HTR-8/SVneo (cell line): ENCODE data around the gene MTNR1A.

Source experiments
- DNase-seq: peaks from one replicate; pipeline ENCODE4 v3.0.0; 2011; ENCODE audit warnings: low spot score, mixed read lengths; ENCODE audit not compliant: insufficient read length
- FAIRE-seq: peaks from 2 replicates; lab custom pipeline; 2011; peaks lifted over from hg19 to GRCh38; lab: Jason Lieb, UNC

MTNR1A gene

GRCh38 chr4:186554914-186555827, at the start of gene MTNR1A:
TSS of gene MTNR1A (minus strand) at chr4:186555567. CDS start at chr4:186555365, 202 bp downstream.
- DNase-seq, result no peak
- FAIRE-seq, result no peak

- DNase-seq, result no peak
- FAIRE-seq, result no peak
These were observed 48.9 kb upstream of the MTNR1A start for GRCh38 chr4:186604124-186604807.

DNA sequence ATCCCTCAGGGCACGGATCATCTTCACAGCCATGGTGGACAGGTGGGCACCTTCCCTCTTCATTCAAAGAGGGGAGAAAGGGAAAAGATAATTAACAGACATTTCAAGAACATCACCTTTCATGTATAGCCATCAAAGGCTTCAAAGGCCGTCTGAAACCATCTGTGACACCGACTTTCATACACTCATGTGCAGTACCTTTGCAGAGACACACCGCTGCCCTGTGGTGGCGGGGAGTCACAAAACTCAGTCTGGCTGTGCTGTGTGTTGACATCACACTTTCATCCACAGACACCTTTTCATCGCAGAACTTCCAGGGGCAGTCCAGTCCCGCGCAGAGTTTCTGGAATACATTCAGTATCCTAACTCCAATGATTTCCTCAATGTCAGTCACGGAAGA, 47.6 kb upstream of the MTNR1A start:
- FAIRE-seq, result no peak
- DNase-seq, result no peak

GRCh38 chr4:186599483-186599882, 44.1 kb upstream of the MTNR1A start:
- FAIRE-seq (no peak), DNase-seq (no peak)

DNA sequence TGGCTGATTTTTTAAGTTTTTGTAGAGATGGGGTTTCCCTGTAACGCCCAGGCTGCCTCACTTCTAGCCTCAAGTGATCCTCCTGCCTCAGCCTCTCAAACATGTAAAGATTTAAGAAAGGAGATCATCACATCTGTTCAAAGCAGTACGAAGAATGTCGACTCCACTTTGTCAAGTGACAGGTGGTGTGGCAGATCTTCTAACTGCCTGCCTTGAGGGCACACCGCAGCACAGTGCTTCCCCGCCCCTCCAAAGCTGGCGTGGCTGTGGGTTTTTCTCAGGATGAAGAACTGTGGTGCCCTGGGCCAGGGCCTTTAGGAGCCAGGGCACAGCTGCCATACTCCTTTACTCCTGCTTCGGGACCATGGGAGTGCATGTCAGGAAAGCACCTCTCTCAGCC, 43.3 kb upstream of the MTNR1A start:
- DNase-seq (no peak), FAIRE-seq (peak; percentile 36)

DNA sequence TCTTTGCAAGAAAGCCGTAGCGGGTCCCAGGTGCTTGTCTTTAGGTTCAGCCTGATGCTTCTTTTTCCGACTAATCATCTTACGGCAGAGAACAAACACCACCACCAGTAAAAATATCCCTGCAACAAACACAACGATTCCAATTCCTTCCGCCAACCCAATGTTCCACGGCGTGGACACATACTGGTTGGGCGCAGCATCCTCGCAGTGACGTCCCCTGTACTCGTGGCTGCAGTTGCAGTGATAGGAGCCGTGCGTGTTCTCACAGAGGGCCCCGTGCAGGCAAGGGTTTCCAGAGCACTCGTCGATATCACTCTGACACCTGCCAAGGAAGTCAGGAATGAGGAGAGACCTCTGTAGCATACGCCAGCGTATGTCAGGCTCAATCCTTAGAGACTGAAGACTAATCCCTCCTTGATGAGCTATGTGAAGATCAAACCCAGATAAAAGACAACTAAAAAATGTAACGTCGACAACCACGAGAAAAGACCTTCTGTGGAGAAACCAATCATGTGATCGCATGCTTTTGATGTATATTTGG, 41.6 kb upstream of the MTNR1A start:
- no peak for FAIRE-seq
- no peak for DNase-seq

DNA sequence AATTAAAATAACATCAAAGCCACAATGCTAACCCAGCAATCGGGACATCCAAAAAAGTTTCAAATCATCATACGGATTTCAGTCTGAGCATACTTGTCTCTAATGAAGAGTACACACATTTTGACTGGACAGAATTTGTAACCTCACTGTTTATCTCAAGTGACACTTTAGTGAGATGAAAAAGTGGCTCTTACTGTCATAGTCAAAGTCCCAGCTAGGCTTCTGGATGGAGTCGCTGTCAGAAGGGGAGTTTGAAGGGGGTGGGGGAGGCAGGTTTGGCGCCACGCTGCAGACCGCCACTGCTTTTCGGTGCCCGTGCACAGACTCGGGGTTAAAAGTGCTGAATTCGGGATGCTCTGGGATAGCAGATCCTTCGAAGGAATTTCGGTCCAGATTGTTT, 41.0 kb upstream of the MTNR1A start:
- FAIRE-seq (no peak), DNase-seq (no peak)

GRCh38 chr4:186593587-186593973, 38.2 kb upstream of the MTNR1A start:
- DNase-seq, result no peak
- FAIRE-seq, result peak; percentile 40

GRCh38 chr4:186592966-186593586, 37.7 kb upstream of the MTNR1A start:
- DNase-seq (no peak), FAIRE-seq (no peak)

DNA sequence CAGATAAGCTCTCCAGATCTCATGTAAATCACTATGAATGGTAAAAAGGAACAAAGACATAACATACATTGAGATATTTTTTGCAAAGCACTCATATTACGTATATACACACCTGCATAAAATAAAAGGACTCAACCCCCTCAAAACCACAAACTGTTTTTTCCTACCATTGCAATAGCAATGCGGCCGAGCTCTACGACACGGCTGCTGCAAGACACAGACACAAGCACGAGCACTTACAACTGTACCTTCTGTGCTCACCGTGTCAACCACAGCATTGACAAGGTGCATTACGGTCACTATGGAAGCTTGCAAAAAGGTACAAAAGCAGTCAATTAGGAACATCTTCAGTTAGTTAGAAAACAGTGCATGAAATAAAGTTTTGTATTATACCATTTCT, 37.1 kb upstream of the MTNR1A start:
- no peak for FAIRE-seq
- DNase-seq, result no peak

DNA sequence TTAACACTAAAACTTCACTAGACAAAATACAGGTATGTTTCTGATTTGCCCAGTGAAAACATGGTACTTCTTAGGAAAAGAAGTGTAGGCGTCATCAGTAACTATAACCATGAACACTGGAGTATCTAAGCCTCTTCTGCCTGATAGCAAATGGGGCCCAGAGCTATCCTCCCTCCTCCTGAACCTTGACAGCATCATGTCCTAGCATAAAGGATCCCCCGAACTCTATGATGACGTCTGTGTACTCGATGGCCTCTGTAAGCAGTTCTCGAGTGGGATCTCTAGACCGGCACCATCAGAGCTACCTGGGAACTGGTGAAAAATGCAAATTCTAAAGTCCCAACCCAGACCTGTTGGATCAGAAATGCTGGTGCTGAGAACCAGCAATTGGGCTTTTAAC, 36.3 kb upstream of the MTNR1A start:
- DNase-seq, result no peak
- no peak for FAIRE-seq

DNA sequence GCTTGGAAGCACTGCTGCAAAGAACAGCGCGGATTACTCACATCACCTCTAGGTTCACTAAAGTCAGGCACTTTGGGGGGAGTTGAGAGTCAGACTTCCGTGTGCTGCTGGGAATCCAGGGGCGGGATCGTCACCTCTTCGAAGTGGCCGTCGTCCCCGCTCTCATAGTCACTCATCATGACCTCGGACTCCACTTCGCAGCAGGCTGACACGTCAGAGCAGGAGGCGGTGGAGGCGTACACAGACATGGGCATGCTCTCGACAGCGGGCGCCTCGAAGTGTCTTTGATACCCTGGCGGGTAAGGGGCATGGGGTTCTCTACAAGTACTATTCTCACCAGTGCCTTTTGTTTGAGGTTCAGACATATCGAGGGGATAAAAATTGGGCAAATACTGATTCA, 33.1 kb upstream of the MTNR1A start:
- no peak for DNase-seq

DNA sequence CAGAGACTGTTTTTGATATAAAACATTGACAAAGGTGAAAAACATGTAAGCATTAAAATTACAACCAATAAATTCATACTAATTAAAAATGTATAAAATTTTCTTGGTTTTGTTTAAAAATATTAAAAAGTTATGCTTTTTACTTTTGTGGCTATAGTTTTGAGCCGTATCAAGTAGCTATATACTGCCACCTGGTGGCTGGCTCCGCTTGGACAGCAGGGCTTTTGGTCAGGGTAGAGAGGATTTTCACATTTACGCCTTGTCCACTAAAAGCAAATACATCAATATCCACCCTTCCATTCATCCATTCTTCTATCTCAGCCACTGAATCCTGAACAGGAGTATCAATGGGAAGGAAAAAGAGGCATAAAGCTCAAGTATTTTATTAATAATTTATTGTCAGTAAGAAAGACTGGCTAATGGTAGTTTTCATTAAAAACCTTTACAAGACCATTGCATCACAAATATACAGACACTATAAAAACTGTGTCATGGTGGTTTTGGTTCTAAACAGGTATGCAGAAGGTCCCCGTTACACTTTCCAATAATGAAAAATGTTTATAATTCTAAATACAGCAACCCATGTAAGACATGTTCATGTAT, 32.1 kb upstream of the MTNR1A start:
- FAIRE-seq, result peak; percentile 74
- peak; percentile 61 for DNase-seq

More for the DNA sequence above, 33.1 kb upstream of the MTNR1A start:
- no peak for FAIRE-seq

GRCh38 chr4:186586205-186586604, 30.8 kb upstream of the MTNR1A start:
- no peak for DNase-seq
- FAIRE-seq, result no peak

GRCh38 chr4:186584912-186585311, 29.5 kb upstream of the MTNR1A start:
- FAIRE-seq, result no peak
- DNase-seq, result no peak

DNA sequence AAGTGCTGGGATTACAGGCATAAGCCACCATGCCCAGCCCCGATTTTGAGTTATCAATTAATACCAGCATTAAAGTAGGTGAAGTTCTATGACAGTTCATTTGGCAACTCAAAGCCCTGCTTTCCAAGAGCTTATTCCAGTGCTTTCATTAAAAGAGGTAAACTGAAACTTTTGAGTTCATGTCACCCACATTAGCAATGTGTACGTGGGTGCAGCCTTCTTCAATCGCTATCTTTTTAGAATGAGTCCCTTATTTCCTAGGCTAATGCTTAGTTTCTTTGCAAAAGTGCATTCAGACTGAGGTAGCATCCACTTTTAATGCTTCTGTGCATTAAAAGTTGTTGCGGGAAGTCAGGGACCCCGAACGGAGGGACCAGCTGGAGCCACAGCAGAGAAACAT, 26.1 kb upstream of the MTNR1A start:
- FAIRE-seq, result no peak
- no peak for DNase-seq

- FAIRE-seq (peak; percentile 33), DNase-seq (no peak)
These were observed 25.3 kb upstream of the MTNR1A start for GRCh38 chr4:186580669-186581068.

DNA sequence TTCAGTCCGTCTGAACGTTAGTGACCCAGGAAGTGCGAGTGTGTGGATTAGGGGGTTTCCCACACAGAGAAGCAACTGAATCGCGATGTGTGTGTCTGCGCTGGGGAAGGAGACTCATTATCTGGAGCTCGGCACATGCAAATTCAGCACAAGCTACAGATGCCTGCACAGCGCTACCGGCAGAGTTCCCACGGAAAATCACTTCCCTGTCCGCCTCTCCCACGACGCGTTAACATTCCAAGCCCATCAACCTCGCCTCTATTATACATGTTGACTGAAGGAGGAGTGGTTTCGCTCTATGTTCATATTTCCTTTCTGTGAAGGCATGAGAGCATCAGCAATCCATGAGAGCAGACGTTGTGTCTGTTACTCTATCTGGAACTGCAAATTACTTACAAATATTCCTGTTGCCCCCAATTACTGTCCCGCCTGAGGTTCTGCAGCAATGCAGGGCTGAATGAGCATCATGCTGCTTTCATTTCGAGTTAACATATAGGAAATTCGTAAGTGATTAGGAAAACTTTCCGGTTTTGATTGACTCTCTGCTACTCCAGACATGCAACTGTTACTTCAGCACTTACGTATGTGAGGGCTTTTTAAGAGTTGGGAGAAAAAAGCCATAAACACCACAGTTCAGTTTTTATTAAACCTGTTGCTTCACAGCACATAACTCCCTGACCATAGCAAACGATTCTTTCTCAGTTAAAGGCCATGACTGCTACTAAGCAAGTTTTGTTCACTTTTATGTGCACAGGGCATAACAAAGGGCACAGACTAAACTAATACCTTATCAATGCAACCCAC, 15.0 kb upstream of the MTNR1A start:
- FAIRE-seq (no peak), DNase-seq (no peak)

GRCh38 chr4:186569533-186570192, 14.3 kb upstream of the MTNR1A start:
- DNase-seq (no peak), FAIRE-seq (no peak)
